ENCODE data around the gene SHROOM3.

GRCh38 chr4:76614589-76614988, 179.6 kb downstream of the SHROOM3 start:
- TF ChIP-seq POLR2AphosphoS5 (IDR thresholded peaks at IDR 0.05; ENCODE audit: low read depth, low read length) (no peak), SIN3A (IDR thresholded peaks at IDR 0.05; ENCODE audit: borderline replicate concordance, insufficient read depth, low read length) (no peak), TAF1 (IDR thresholded peaks at IDR 0.05; ENCODE audit: borderline replicate concordance, insufficient read depth, low read length) (no peak)

Measured in PFSK-1 (cell line).